HCT116 (cell line): Measurements from ENCODE around the gene DOK6. TPM values are rescaled to one million over a fixed set of nuclear protein-coding genes. Genes with fewer than 3 reads are reported as not detected.

Experiments
- ATAC-seq: fragments of 200-7000 bp; cut with Tn5 transposase; 2 replicates; pipeline ENCODE4 v1.9.1; 2020; ENCODE audit warnings: mild to moderate bottlenecking, moderate library complexity
- BruUV-seq: library from RNA; stranded (reverse); fragments of 400-500 nt; replicated peaks from 2 replicates; lab custom pipeline; 2021; lab: Mats Ljungman, UMichigan
- CTCF ChIA-PET: fragments of 300-600 bp; sonication (Branson Sonifier 250); formaldehyde crosslinking; loops from one replicate; lab custom pipeline; 2021; ENCODE audit warnings: antibody characterized with exemption; lab: Charles Lee
- POLR2A ChIA-PET: fragments of 300-600, 350-600 bp; sonication (Branson Sonifier 250); formaldehyde crosslinking; loops from one replicate; lab custom pipeline; 2021; ENCODE audit warnings: antibody characterized with exemption; lab: Charles Lee
- RAD21 ChIA-PET, 2 experiments: fragments of 300-600 bp; sonication (Branson Sonifier 250); formaldehyde crosslinking; loops; one replicate each; lab custom pipeline; 2023; ENCODE audit warnings: low total read pairs in 2 of 2; ENCODE audit not compliant: uncharacterized antibody in 2 of 2, unreplicated experiment in 2 of 2, low non-redundant PET in 1 of 2; lab: Charles Lee
- DNase-seq: peaks from one replicate; pipeline ENCODE4 v3.0.0-alpha.2; 2010; ENCODE audit warnings: low read depth, low spot score
- H2AFZ ChIP-seq: fragments of 200-600 bp; shearing (Covaris generic), sonication (generic); 2 replicates; pipeline ENCODE4 v1.6.1; 2017; ENCODE audit warnings: low read depth, mixed run types, mixed read lengths, antibody characterized with exemption, low read length; ENCODE audit not compliant: poor library complexity, severe bottlenecking
- H3K27ac ChIP-seq: 2 replicates; pipeline ENCODE4 v1.5.1; 2012; ENCODE audit warnings: low read depth, low read length
- H3K27me3 ChIP-seq: fragments of 200-600 bp; sonication (generic); 2 replicates; pipeline ENCODE4 v1.6.1; 2016; ENCODE audit warnings: mixed run types, low read length, mixed read lengths; ENCODE audit not compliant: insufficient read depth
- H3K36me3 ChIP-seq, 2 experiments: fragments of 200-500 bp in 1 of 2; fragments of 200-600 bp in 1 of 2; sonication (Bioruptor generic) in 1 of 2; sonication (generic) in 1 of 2; 2 replicates each; pipeline versions ENCODE4 v1.5.1 to v1.6.1; 2014 to 2016; ENCODE audit warnings: low read length in 2 of 2, inconsistent platforms in 1 of 2, mixed read lengths in 1 of 2, mixed run types in 1 of 2; ENCODE audit not compliant: insufficient read depth in 2 of 2, control insufficient read depth in 1 of 2
- H3K4me1 ChIP-seq, 2 experiments: fragments of 200-600 bp in 1 of 2; sonication (generic) in 1 of 2; 2 replicates each; pipeline versions ENCODE4 v1.5.1 to v1.6.1; 2012 to 2017; ENCODE audit warnings: low read length in 2 of 2, inconsistent platforms in 1 of 2, mild to moderate bottlenecking in 1 of 2, mixed read lengths in 1 of 2, mixed run types in 1 of 2, moderate library complexity in 1 of 2; ENCODE audit not compliant: insufficient read depth in 2 of 2, control insufficient read depth in 1 of 2
- H3K4me2 ChIP-seq: fragments of 200-600 bp; sonication (generic); 2 replicates; pipeline ENCODE4 v1.6.1; 2017; ENCODE audit warnings: mixed run types, low read length, mixed read lengths
- H3K4me3 ChIP-seq, 2 experiments: fragments of 200-600 bp in 1 of 2; sonication (generic) in 1 of 2; replicated peaks in 1 of 2; 2 replicates each; pipeline ENCODE4 v1.5.1; 2011 to 2016; ENCODE audit warnings: low read length in 2 of 2, control low read depth in 1 of 2, low read depth in 1 of 2, mild to moderate bottlenecking in 1 of 2, mixed read lengths in 1 of 2, mixed run types in 1 of 2
- H3K79me2 ChIP-seq: fragments of 200-600 bp; sonication (generic); 2 replicates; pipeline ENCODE4 v1.6.1; 2017; ENCODE audit warnings: mild to moderate bottlenecking, mixed run types, low read length, moderate library complexity, mixed read lengths; ENCODE audit not compliant: insufficient read depth
- H3K9ac ChIP-seq: fragments of 200-600 bp; sonication (generic); 2 replicates; pipeline ENCODE4 v1.6.1; 2016; ENCODE audit warnings: low read length, mixed read lengths
- H3K9me2 ChIP-seq: fragments of 200-600 bp; sonication (generic), shearing (Covaris generic); 2 replicates; pipeline ENCODE4 v1.6.1; 2017; ENCODE audit warnings: mixed run types, mild to moderate bottlenecking, moderate library complexity; ENCODE audit not compliant: insufficient read depth
- H3K9me3 ChIP-seq, 2 experiments: fragments of 200-500 bp in 1 of 2; fragments of 200-600 bp in 1 of 2; sonication (Bioruptor generic) in 1 of 2; sonication (generic) in 1 of 2; 2 replicates each; pipeline ENCODE4 v1.6.1; 2014 to 2017; ENCODE audit warnings: low read length in 2 of 2, mixed read lengths in 2 of 2, inconsistent platforms in 1 of 2, low read depth in 1 of 2, mild to moderate bottlenecking in 1 of 2, mixed run types in 1 of 2, moderate library complexity in 1 of 2; ENCODE audit not compliant: control insufficient read depth in 1 of 2, insufficient read depth in 1 of 2
- H4K20me1 ChIP-seq: fragments of 200-600 bp; sonication (generic), shearing (Covaris generic); 2 replicates; pipeline ENCODE4 v1.6.1; 2017; ENCODE audit warnings: mixed run types, mild to moderate bottlenecking, moderate library complexity; ENCODE audit not compliant: insufficient read depth
- CBX3 ChIP-seq: IDR thresholded peaks from 2 replicates; pipeline ENCODE4 v1.6.1; 2012; ENCODE audit warnings: low read depth
- CEBPB ChIP-seq: IDR thresholded peaks from 2 replicates; pipeline ENCODE4 v1.6.1; 2012; ENCODE audit warnings: low read depth
- EZH2phosphoT487 ChIP-seq: fragments of 200-600 bp; IDR thresholded peaks from 2 replicates; pipeline ENCODE4 v1.6.1; 2018; ENCODE audit warnings: antibody characterized with exemption, borderline replicate concordance
- FOSL1 ChIP-seq: IDR thresholded peaks from 2 replicates; pipeline ENCODE4 v1.6.1; 2012; ENCODE audit warnings: low read depth
- MAX ChIP-seq: IDR thresholded peaks from 2 replicates; pipeline ENCODE4 v1.6.1; 2012
- RAD21 ChIP-seq: IDR thresholded peaks from 2 replicates; pipeline ENCODE4 v1.6.1; 2012; ENCODE audit warnings: low read depth, mild to moderate bottlenecking
- REST ChIP-seq: IDR thresholded peaks from 2 replicates; pipeline ENCODE4 v1.6.1; 2012; ENCODE audit warnings: low read depth
- SIN3A ChIP-seq: IDR thresholded peaks from 2 replicates; pipeline ENCODE4 v1.6.1; 2012; ENCODE audit warnings: low read depth
- SP1 ChIP-seq: IDR thresholded peaks from 2 replicates; pipeline ENCODE4 v1.6.1; 2012; ENCODE audit warnings: low read depth
- SRF ChIP-seq: IDR thresholded peaks from 2 replicates; pipeline ENCODE4 v1.6.1; 2012; ENCODE audit warnings: low read depth
- YY1 ChIP-seq: IDR thresholded peaks from 2 replicates; pipeline ENCODE4 v1.6.1; 2011; ENCODE audit warnings: low read length, low read depth, moderate library complexity, mild to moderate bottlenecking; ENCODE audit not compliant: insufficient replicate concordance; ENCODE audit errors: extremely low read depth
- ZBTB33 ChIP-seq: IDR thresholded peaks from 2 replicates; pipeline ENCODE4 v1.6.1; 2011; ENCODE audit warnings: mild to moderate bottlenecking, low read length, moderate library complexity; ENCODE audit not compliant: insufficient replicate concordance; ENCODE audit errors: extremely low read depth
- intact Hi-C: fragments of 100-400 bp; cut with micrococcal nuclease; formaldehyde crosslinking; loops from 2 replicates; pipeline ENCODE4 v1.10.0; 2022
- total RNA-seq: library from RNA; stranded (reverse); gene quantifications from one replicate; pipeline ENCODE4 v1.2.1, GENCODE V29; 2021; ENCODE audit not compliant: unreplicated experiment

DOK6 gene
- total RNA-seq, 1 experiment from 2014 or later: not detected

- TF ChIP-seq CEBPB (no peak), YY1 (no peak), SP1 (no peak), SIN3A (no peak)
Measured at GRCh38 chr18:69658103-69658502, 257.4 kb downstream of the DOK6 start (continued).

- H3K4me3 ChIP-seq: no peak overlapping the region
- no peak for DNase-seq
- no peak overlapping the region for H3K9ac ChIP-seq
- BruUV-seq: no TSS peak
- H3K79me2 ChIP-seq: no peaks in the 10 kb centered on the region
- H3K4me1 ChIP-seq: no peaks in the 10 kb centered on the region
- ATAC-seq: no peak
- H3K36me3 ChIP-seq: no peaks in the 10 kb centered on the region
- no peaks in the 10 kb centered on the region for H4K20me1 ChIP-seq
- RAD21 ChIA-PET: no interaction called here
- TF ChIP-seq CEBPB (no peak), EZH2phosphoT487 (no peak), MAX (no peak), SRF (no peak), YY1 (no peak)
- H3K9me2 ChIP-seq: no peaks in the 10 kb centered on the region
- no peak overlapping the region for H3K27ac ChIP-seq
- POLR2A ChIA-PET: no interaction called here
- no peaks in the 10 kb centered on the region for H3K9me3 ChIP-seq
- H2AFZ ChIP-seq: no peak overlapping the region
- intact Hi-C loops: no loop called here
- H3K27me3 ChIP-seq: no peaks in the 10 kb centered on the region
- no peak overlapping the region for H3K4me2 ChIP-seq
- CTCF ChIA-PET: no interaction called here
Measured at GRCh38 chr18:69658685-69659084, 258.0 kb downstream of the DOK6 start.

GRCh38 chr18:69659142-69659651, 258.5 kb downstream of the DOK6 start:
- H2AFZ ChIP-seq: no peak overlapping the region
- ChIA-PET CTCF (no interaction called here), POLR2A (no interaction called here), RAD21 (no interaction called here)
- DNase-seq (no peak), ATAC-seq (no peak)
- H3K9ac ChIP-seq: no peak overlapping the region
- no TSS peak for BruUV-seq
- no peak overlapping the region for H3K27ac ChIP-seq
- H3K4me3 ChIP-seq: no peak overlapping the region
- no peaks in the 10 kb centered on the region for H3K9me3 ChIP-seq
- no peaks in the 10 kb centered on the region for H3K4me1 ChIP-seq
- H3K4me2 ChIP-seq: no peak overlapping the region
- H4K20me1 ChIP-seq: no peaks in the 10 kb centered on the region
- H3K9me2 ChIP-seq: no peaks in the 10 kb centered on the region
- intact Hi-C loops: no loop called here
- no peaks in the 10 kb centered on the region for H3K27me3 ChIP-seq
- no peaks in the 10 kb centered on the region for H3K36me3 ChIP-seq
- H3K79me2 ChIP-seq: no peaks in the 10 kb centered on the region
- TF ChIP-seq RAD21 (no peak), MAX (no peak), FOSL1 (no peak), CEBPB (no peak), CBX3 (no peak), SP1 (no peak), YY1 (no peak), REST (no peak), ZBTB33 (no peak)
